ENCODE measurements around the gene AFF1.

- TF ChIP-seq, protein P1, sequence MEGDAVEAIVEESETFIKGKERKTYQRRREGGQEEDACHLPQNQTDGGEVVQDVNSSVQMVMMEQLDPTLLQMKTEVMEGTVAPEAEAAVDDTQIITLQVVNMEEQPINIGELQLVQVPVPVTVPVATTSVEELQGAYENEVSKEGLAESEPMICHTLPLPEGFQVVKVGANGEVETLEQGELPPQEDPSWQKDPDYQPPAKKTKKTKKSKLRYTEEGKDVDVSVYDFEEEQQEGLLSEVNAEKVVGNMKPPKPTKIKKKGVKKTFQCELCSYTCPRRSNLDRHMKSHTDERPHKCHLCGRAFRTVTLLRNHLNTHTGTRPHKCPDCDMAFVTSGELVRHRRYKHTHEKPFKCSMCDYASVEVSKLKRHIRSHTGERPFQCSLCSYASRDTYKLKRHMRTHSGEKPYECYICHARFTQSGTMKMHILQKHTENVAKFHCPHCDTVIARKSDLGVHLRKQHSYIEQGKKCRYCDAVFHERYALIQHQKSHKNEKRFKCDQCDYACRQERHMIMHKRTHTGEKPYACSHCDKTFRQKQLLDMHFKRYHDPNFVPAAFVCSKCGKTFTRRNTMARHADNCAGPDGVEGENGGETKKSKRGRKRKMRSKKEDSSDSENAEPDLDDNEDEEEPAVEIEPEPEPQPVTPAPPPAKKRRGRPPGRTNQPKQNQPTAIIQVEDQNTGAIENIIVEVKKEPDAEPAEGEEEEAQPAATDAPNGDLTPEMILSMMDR (IDR thresholded peaks at IDR 0.05; ENCODE audit: low read length), result no peak
- TF ChIP-seq EZH2 (optimal IDR thresholded peaks at IDR 0.05; ENCODE audit: low read depth, low read length), result no peak
These were observed 7.4 kb downstream of the AFF1 start for GRCh38 chr4:86942185-86942666.
